HEK293T (cell line): ENCODE results near the gene CST7.

Experiments
- ARNT ChIP-seq: fragments of 450-650 bp; IDR thresholded peaks from 2 replicates; pipeline ENCODE4 v1.6.1; 2017; ENCODE audit warnings: mild to moderate bottlenecking
- BHLHE40 ChIP-seq: fragments of 450-650 bp; IDR thresholded peaks from 2 replicates; pipeline ENCODE4 v1.6.1; 2016; ENCODE audit warnings: mild to moderate bottlenecking, moderate library complexity, borderline replicate concordance
- CTBP1 ChIP-seq: fragments of 450-650 bp; IDR thresholded peaks from 2 replicates; pipeline ENCODE4 v1.6.1; 2016; ENCODE audit warnings: borderline replicate concordance
- ELF4 ChIP-seq: fragments of 450-650 bp; IDR thresholded peaks from 2 replicates; pipeline ENCODE4 v1.6.1; 2017; ENCODE audit warnings: antibody characterized with exemption
- FOXA1 ChIP-seq: fragments of 450-650 bp; IDR thresholded peaks from 2 replicates; pipeline ENCODE4 v1.6.1; 2016; ENCODE audit warnings: mild to moderate bottlenecking
- FOXK2 ChIP-seq: fragments of 450-650 bp; IDR thresholded peaks from 2 replicates; pipeline ENCODE4 v1.6.1; 2016; ENCODE audit warnings: mild to moderate bottlenecking
- FOXM1 ChIP-seq: fragments of 450-650 bp; IDR thresholded peaks from 2 replicates; pipeline ENCODE4 v1.6.1; 2017; ENCODE audit warnings: mild to moderate bottlenecking, borderline replicate concordance
- HDGF ChIP-seq: fragments of 450-650 bp; IDR thresholded peaks from 2 replicates; pipeline ENCODE4 v1.6.1; 2017; ENCODE audit warnings: antibody characterized with exemption, borderline replicate concordance
- L3MBTL2 ChIP-seq: fragments of 450-650 bp; conservative IDR thresholded peaks from 2 replicates; pipeline ENCODE4 v1.6.1; 2016; ENCODE audit warnings: mild to moderate bottlenecking
- NFRKB ChIP-seq: fragments of 450-650 bp; IDR thresholded peaks from 2 replicates; pipeline ENCODE4 v1.6.1; 2016; ENCODE audit warnings: mild to moderate bottlenecking, moderate library complexity
- SP1 ChIP-seq: fragments of 450-650 bp; IDR thresholded peaks from 2 replicates; pipeline ENCODE4 v1.6.1; 2017
- TARDBP ChIP-seq: fragments of 450-650 bp; IDR thresholded peaks from 2 replicates; pipeline ENCODE4 v1.6.1; 2016
- TF ChIP-seq, protein P1 (sequence below): fragments of 450-650 bp; IDR thresholded peaks from 2 replicates; pipeline ENCODE4 v1.6.1; 2016

DNA sequence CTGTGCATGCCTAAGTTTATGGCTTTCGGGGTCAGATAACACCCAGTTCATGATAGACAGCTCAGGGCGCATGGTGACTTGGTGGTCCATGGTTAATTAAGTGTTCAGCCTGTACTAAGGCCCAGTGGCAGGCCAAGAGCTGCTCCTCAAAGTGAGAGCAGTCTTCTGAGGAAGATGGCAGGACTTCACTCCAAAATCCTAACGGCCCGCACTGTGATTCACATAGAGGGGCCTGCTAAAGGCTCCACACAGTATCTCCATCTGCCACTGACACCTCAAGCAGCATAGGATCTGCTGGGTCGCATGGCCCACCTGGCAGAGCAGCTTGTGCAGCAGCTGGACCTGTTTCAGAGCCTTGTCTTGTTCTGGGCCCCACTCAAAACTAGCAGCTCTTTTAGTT, 10.6 kb upstream of the CST7 start:
- TF ChIP-seq BHLHE40 (no peak), ELF4 (no peak), SP1 (no peak), FOXM1 (no peak), TARDBP (no peak), HDGF (no peak), FOXK2 (no peak), L3MBTL2 (no peak), NFRKB (no peak), FOXA1 (no peak), CTBP1 (no peak), ARNT (no peak)
- TF ChIP-seq, protein P1, sequence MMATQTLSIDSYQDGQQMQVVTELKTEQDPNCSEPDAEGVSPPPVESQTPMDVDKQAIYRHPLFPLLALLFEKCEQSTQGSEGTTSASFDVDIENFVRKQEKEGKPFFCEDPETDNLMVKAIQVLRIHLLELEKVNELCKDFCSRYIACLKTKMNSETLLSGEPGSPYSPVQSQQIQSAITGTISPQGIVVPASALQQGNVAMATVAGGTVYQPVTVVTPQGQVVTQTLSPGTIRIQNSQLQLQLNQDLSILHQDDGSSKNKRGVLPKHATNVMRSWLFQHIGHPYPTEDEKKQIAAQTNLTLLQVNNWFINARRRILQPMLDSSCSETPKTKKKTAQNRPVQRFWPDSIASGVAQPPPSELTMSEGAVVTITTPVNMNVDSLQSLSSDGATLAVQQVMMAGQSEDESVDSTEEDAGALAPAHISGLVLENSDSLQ = no peak
